GM18870 (cell line): ENCODE results near the gene HS6ST3.
"Not testable (repeated sequence)": the region's sequence is repeated elsewhere in the genome, so short reads cannot be mapped to it uniquely, and the experiment has no call there.

Source experiments
- ATAC-seq: cut with Tn5 transposase; IDR thresholded peaks from one replicate; pipeline ENCODE4 v1.9.1; 2021; ENCODE audit warnings: moderate library complexity; ENCODE audit not compliant: unreplicated experiment

HS6ST3 gene

GRCh38 chr13:96091164-96092117 lies 1.5 kb downstream of the HS6ST3 start:
- no peak for ATAC-seq

- no peak for ATAC-seq
Measured at GRCh38 chr13:96093296-96094006, 3.5 kb downstream of the HS6ST3 start.

GRCh38 chr13:96100457-96101220 lies 10.7 kb downstream of the HS6ST3 start:
- ATAC-seq, result no peak

GRCh38 chr13:96104516-96104915 lies 14.6 kb downstream of the HS6ST3 start:
- ATAC-seq, result no peak

DNA sequence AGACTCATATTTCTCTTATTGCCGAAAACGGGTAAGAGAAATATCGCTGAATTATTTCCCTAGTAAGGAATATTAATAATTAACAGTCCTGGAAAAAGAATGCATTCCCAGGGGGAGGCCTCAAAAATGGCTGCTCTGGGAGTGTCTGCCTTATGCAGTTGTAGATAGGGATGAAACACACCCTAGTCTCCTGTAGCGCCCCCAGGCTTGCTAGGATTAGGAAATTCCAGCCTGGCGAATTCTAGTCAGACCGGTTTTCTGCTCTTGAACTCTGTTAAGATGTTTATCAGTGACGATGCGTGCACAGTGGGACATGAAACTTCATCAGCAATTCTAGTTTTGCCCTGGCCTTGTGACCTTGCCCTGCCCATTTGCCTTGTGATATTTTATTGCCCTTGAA lies 18.2 kb downstream of the HS6ST3 start:
- not testable (repeated sequence) for ATAC-seq

- ATAC-seq, result no peak
Measured at GRCh38 chr13:96109125-96109524, 19.2 kb downstream of the HS6ST3 start.

DNA sequence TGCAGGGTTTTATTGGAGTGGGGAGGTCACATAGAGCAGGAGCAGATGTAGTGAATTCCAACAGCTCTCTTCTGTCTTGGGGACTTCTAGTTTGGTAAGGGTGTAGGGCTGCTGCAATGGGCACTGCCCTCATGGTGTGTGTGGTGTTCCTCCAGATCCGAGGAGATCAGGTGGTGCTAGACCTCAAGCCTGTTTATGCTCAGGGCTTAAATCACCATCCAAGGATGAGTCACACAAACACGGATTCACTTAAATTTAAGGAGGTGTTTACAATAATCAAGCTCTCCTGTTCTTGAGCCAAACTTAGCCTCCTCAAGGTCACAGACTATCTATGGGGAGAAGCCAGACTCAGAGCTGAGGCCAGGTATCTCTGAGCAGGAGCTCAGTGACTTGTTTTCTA lies 23.0 kb downstream of the HS6ST3 start:
- no peak for ATAC-seq

DNA sequence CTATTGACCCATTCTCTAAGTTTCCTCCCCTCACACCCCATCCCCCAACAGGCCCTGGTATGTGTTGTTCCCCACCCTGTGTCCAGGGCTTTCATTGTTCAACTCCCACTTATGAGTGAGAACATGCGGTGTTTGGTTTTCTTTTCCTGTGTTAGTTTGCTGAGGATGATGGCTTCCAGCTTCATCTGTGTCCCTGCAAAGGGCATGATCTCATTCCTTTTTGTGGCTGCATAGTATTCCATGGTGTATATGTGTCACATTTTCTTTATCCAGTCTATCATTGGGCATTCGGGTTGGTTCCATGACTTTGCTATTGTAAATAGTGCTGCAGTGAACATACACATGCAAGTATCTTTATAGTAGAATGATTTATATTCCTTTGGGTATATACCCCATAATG lies 25.5 kb downstream of the HS6ST3 start:
- ATAC-seq, result not testable (repeated sequence)

GRCh38 chr13:96119921-96120320 lies 30.0 kb downstream of the HS6ST3 start:
- no peak for ATAC-seq

DNA sequence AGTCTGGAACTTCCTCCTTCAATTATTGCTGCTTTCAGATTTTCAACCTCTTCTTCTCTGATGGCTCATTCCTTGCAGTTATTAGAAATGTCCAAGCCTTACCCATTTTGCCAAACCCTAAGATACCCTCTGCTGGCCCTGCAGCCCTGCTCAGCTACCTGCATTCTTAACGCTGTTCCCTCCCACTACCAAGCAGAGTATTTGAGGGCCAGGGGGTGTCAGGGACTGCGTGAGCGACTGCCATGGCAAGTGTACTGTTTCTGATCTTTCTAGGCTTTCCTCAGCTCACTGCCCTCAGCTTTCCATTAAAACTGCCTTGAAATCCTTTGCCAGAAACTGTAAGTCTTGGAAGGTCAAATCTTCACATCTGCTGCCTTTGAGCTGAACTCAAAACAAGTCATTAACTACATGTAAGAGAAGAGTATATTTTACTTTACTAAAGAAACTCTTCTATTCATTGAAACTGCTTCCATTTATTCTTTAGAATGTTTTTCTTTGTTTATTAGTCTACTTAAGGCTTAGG lies 41.0 kb downstream of the HS6ST3 start:
- ATAC-seq, result no peak

DNA sequence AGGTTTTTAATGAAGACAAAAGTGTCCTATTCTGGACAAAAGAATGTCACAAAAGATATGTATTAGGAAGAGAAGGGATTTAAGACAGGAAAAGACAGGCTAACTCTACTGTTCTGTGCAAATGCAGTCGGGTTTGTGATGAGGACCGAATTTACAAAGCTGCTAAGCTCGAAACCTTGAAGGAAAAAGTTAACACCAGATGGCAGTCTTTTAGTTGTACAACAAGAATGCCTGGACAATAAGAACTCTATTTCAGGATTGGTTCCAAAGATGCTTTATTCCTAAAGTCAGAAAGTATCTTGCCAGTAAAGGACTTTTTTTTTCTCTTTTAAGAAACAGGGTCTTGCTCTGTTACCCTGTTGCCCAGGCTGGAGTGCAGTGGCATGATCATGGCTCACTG lies 51.1 kb downstream of the HS6ST3 start:
- no peak for ATAC-seq

GRCh38 chr13:96159725-96160124 lies 69.8 kb downstream of the HS6ST3 start:
- ATAC-seq, result no peak

GRCh38 chr13:96161141-96161540 lies 71.2 kb downstream of the HS6ST3 start:
- ATAC-seq, result no peak

DNA sequence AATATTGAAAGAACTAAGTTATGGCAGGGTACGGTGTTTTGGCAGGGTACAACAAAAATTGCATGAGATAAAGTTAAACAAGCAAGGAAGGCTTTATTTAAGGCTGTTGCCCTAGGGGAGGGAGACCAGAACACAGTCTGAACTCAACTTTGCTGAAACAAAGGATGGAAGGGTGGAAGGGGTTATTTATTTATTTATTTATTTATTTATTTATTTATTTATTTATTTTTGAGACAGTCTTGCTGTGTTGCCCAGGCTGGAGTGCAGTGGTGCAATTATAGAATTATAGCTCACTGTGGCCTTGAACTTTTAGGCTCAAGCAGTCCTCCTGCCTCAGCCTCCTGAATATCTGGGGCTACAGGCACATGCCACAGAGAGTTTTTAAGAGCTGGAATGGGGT lies 75.9 kb downstream of the HS6ST3 start:
- ATAC-seq, result no peak

DNA sequence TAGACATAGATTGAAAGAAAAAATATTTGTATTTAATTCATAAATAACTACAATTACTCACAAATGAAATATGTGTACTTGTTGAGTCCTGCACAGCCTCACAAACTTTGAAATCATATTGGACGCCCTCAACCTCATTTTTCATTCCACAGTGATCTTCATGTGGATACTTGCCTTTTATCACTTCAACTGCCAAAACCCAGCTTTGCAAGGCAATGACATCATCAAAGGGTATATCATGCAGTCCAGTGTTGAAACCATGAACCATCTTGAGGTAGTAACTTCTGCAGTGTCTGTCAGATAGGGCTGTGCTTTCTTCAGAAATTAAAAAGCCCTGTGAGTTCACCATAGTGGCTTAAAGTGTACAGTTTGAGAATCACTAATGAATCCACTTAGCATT lies 82.2 kb downstream of the HS6ST3 start:
- ATAC-seq, result no peak

DNA sequence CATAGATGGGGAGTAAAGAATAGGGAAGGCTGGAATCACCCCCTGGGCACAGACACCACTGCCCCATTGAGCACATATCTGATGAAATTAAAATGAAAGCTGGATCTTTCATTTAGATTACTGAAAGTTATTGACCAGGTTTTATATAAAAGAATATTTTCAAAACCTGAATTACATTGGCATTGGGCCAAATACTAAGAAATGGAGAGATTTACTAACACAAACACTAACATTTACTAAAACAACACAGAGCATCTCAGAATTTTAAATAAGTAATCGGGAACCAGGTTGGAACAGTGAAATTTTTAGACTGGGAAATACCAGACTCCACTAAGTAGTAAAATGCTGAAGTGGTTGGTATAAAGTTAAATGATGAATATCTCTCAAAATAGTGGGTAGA lies 88.9 kb downstream of the HS6ST3 start:
- ATAC-seq, result no peak

GRCh38 chr13:96179309-96179708 lies 89.4 kb downstream of the HS6ST3 start:
- no peak for ATAC-seq

- no peak for ATAC-seq
Measured at GRCh38 chr13:96181911-96182310, 92.0 kb downstream of the HS6ST3 start.

- ATAC-seq, result no peak
Measured at GRCh38 chr13:96185818-96186217, 95.9 kb downstream of the HS6ST3 start.

- ATAC-seq, result no peak
Measured at GRCh38 chr13:96191367-96191766, 101.5 kb downstream of the HS6ST3 start.

DNA sequence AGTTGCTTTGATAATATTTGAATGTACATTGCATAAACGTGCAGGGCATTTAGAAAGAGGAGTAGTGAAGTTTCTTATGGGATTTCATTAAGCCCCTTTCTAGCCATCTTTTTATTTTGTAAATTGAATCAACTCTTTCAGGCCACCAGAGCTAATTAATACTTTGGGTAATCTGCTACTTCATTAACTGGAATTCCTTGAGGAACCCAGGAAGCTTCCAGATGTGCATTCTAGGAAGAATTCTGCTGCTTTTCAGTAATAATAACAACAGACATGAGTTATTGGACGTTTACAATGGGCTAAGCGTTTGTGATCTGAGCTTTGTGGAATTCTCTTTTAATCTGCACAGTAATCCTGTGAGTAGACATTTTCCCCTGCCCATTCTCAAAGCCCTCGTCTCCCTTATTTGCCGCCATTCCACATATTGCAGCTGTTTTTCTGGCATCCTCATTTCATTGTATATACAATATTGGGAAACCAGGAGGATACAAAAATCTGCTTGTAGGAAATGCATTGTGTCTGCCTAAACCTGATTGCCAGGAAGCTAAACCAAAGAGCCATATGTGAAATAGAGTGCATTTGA lies 103.9 kb downstream of the HS6ST3 start:
- ATAC-seq, result no peak
